Right hindlimb (tissue), 1 donor: ENCODE data around the gene HOMER3.
"Not testable (repeated sequence)": the region's sequence is repeated elsewhere in the genome, so short reads cannot be mapped to it uniquely, and the experiment has no call there.

Experiments used
- DNase-seq: peaks from one replicate; pipeline ENCODE4 v3.0.0-alpha.2; 2018

HOMER3 gene

DNA sequence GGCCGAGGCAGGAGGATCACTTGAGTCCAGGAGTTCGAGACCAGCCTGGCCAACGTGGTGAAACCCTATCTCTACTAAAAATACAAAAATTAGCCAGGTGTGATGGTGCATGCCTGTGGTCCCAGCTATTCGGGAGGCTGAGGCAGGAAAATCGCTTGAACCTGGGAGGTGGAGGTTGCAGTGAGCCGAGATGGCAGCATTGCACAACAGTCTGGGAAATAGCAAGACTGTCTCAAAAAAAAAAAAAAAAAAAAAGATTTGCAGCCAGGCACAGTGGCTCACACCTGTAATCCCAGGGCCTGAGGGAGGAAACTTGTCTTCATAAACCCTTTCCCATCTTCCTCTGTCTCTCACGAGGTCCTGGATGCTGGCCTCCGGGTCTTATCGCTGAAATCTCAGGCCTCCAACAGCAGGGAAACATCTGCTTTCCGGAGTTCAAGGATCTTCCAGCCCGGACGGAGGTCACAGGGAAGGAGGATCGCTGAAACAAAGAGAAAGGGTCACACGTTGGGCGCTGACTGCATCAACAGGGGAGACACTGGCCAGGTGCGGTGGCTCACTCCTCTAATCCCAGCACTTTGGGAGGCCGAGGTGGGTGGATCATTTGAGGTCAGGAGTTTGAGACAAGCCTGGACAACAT, 11.5 kb upstream of the HOMER3 start:
- not testable (repeated sequence) for DNase-seq

DNA sequence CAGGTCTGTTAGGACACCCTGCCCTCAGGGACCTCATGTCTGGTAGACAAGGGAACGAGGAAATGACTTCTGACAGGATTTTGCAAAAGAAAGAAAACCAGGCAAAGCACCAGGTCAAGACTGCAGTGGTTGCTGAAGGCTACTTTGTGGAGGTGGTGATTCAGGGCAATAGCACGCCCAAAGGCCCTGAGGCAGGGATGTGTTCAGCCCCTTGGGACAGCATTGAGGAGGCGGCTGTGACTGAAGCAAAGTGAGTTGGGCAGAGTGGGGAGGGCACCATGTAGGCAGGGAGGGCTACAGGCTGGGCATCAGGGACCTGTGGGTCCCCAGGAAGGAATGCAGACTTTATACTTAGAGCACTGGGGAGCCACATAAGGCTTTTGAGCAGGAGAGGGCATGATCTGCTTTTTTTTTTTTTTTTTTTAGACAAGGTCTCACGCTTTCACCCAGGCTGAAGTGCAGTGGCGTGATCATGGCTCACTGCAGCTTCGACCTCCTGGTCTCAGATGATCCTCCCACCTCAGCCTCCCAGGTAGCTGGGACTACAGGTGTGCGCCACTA, 10.8 kb upstream of the HOMER3 start:
- DNase-seq = no peak

DNA sequence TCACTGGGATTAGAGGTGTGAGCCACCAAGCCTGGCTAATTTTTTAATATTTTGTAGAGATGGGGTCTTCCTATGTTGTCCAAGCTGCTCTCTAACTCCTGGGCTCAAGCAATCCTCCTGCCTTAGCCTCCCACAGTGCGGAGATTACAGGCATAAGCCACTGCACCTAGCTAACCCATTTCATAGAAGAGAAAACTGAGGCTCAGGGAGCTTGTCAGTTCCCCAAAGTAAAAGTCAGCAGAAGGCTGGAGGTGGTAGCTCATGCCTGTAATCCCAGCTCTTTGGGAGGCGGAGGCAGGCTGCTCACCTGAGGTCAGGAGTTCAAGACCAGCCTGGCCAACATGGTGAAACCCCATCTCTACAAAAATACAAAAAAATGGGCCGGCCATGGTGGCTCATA, 8.8 kb upstream of the HOMER3 start:
- no peak for DNase-seq

DNA sequence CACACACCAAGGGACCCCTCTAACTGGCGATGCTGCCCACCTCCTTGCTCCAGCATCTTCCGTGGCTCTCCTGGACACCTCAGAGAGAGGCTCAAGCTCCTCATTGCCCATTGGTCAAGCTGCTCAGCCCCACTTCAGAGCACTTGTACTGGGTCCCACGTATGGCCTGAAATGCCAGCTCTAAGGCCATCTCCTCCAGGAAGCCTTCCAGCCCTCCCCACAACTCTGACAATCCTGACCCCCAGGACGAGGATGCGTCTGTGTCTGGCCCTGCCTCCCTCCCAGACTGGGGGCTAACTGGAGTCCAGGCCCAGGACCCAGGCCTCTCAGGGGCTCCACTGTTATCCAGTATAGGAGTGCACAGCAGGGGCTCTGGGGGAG, 7.9 kb upstream of the HOMER3 start:
- no peak for DNase-seq

DNA sequence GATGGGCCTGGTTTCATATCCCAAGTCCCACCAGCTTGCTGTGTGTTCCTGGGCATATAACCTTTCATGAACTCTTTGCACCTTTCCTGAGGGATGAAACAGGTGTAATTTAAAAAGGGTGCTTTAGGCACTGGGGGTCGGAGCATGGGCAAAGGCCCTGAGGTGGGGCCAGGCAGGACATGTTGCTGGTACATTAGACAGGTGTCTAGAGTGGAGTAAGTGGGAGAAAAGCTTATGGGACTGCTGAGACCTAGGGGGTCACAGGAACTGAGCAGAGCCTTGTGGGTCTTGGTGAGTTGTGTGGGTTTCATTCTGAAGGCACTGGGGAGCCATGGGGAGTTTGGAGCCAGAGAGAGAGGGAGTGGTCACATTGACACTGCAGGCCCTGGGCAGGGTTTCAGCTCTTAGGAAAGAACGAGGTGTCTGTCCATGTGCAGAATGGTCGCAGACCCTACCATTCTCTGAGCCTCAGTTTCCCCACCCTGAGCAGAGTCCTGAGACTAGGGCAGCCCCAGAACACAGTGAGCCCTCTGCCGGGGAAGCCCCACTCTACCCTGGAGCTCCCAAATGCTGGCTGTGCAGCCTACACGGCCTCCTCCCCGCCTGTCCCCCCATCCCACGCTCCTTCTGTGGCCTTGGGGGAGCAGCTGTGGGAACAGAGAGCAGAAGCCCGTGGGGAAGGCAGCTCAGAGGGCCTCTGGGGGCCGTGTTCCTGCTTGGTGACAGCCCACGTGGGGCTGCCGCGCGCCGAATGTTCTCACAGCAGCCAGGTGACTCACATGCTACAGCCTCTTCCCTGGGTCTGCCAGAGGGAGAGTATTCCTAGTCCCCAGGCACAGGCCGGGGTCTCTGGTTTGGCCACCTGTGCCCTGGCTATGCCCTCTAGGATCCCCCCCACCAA, 7.3 kb upstream of the HOMER3 start:
- DNase-seq = no peak

DNA sequence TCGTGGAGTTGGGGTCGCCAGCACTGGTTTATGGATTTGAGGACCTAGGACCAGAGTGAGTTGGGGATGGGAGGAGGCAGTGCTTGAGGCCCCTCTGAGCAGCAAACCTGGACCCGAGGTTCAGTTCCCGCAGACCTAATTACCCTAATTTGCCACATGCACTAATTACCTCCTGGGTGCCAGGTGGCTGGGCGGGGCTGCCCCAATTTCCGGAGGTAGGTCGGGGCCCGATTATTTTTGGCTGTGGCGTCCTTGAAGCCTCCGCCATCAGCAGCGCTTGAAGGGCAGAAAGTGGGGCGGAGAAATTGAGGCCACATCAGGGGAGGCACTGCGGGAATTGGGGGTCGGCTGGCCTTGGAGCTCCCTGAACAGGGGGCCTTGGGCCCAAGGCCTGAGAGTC, 5.9 kb upstream of the HOMER3 start:
- no peak for DNase-seq

DNA sequence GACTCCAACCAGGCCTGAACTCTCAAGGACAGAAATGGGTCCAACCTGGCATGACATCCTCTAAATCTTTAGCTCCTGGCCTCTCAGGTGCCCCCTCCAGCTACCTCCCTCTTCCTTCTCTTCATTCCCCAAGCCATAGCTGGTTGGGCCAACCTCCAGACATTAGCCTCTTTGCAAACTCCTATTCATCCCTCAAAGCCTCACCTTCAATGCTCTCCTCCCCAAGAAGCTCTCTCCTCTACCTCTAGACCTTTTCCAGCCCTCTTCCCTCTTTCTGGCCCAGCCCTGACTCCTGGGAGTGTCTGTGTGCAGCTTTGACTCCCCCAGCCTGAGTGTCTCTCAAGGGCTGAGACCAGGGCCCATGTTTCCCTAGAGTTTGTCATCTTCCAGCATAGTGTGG, 5.3 kb upstream of the HOMER3 start:
- DNase-seq = no peak

DNA sequence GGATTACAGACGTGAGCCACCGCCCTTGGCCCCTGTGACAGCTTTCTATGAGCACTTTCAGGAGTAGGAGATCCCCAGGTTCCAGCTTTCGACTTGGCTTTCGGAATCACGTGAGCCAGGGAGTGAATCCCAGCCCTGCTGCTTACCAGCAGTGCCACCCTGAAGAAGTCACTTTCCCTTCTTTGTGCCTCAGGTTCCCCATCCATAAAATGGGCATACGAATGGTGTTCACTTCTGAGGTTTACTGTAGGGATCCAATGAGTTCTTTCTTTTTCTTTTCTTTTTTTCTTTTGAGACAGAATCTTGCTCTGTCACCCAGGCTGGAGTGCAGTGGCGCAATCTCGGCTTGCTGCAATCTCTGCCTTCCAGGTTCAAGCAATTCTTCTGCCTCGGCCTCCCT, 4.3 kb upstream of the HOMER3 start:
- no peak for DNase-seq

DNA sequence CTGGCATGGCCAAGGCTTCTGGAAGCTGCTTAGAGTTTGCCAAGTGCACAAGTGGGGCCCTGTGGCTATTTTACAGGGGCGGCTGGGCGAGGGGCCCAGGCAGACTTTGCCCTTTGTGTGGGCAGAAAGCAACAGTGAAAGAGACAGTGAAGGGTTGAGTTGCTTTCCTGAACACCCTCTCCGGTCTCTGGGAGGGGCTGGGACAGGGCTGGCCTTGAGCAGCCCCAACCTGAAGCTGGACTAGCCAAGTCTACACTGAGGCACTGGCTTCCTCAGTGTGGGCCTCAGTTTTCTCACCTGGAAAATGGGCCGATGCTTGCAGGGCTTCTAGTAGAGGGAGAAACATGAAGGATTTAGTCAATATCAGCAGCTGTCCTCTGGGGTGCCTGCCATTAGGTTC, 2.4 kb upstream of the HOMER3 start:
- DNase-seq = no peak

DNA sequence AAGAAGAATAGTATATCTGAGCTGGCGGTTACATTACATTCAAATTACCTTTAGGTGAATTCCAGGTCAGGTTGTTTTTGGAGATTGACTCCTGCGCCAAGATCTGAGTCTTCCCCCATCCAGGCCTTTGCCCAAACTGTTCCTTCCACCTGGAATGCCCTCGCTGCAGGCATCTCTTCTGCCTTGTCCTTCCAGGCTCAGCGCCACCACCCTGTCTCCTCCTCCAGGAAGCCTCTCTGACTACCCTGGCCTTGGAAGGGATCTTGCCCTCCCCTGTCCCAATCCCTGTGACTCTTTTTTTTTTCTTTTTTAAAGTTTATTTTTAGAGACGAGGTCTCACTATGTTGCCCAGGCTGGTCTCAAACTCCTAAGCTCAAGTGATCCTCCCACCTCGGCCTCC, 1.7 kb upstream of the HOMER3 start:
- DNase-seq = no peak

DNA sequence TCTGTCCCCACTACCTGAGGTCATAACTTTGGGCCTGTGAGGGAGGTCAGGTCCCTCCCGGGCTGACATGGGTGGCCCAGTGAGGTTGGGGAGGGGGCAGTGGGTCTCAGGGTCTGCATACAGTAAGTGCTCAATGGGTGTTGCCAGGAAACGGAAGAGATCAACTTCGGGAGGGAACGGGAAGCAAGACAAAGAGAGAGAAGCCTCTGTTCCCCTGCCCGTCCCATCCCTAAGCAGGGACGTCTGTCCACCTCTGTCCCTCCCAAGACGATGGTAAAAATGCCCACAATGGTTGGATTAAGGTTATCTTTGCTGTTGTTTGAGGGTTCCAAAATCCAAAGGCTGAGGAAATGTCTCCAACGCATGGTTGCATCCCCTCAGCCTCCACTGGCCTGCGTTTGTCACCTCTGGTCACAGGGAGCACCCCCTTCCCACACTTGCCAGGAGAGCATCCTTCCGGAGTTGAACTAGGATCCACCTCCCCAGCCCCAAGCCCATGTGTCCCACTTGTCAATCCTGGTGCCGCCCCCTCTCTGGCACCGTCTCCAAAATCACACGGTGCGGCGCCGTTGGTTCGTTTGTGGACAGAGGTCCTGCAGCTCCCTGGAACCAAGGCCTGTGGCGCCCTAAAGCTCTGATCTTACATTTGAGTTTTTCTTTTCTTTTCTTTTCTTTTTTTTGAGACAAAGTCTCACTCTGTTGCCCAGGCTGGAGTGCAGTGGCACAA, 774 bp upstream of the HOMER3 start:
- DNase-seq = no peak

DNA sequence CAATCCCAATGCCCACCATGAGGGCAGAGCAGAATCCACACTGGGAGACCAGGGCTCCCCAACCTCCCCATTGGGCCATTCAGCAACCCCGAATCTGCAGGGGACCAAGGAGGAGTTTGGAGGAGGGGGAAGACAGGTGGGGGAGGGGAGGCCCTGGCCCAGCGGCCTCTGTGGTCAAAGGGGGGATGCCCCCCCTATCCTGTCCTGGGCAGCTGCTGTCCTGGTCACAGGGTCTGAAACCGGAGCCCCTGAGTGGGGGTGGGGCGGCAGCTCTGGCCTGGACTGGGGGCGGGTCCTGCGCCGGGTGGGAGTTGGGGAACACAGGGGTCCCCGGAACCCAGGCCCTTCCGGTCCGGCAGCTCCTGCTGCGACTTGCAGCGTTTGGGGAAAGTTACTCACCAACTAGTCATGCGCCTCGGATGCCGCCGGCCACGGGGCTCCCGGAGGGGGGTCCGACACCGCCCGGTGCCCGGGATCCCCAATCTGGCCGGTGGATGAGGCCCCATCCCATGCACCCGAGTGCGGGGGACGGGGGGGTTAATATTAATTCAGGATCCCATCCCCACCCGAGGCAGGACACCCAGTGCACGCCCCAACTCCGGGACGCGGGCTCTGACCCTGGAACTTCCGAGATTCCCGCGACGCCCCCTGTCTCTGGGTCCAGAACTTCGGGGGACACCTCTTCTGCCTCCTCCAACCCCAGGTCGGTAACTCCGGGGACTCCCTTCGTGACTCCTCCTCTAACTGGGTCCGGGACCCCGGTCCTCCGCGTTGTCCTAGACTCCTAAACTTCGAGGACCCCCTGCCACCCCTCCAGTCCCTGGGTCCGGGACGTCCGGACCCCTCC, 872 bp downstream of the HOMER3 start:
- DNase-seq = peak; percentile 79

DNA sequence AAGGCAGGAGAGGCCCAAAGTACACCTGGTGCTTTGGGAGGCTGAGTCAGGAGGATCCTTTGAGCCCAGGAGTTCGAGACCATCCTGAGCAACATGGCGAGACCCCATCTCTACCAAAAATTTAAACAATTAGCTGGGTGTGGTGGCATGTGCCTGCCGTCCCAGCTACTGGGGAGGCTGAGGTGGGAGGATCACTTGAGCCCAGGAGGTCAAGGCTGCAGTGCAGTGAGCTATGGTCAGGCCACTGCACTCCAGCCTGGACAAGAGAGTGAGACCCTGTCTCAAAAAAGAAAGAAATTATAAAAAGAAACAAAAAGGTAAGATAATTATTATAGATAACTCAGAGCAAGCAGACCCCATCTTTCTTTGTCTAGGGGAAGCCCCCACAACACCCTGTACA, 1.9 kb downstream of the HOMER3 start:
- no peak for DNase-seq

DNA sequence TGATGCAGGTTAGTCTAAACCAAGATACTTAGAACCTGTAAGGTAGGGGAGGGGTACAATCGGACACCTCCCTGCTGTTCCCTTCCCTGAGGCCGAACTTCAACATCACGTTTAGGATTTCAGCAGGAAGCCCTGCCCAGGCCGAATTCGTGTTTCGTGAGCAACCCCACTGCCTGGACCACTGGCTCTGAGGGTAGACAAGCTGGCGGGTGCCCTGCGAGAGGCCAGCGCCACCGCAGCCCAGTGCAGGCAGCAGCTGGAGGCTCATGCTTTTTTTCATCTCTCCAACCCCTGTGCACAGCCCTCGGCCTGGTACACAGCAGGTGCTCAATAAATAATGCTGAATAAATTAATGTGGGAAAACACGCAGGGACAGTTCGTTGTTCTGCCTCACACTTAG, 7.7 kb downstream of the HOMER3 start:
- DNase-seq = no peak

DNA sequence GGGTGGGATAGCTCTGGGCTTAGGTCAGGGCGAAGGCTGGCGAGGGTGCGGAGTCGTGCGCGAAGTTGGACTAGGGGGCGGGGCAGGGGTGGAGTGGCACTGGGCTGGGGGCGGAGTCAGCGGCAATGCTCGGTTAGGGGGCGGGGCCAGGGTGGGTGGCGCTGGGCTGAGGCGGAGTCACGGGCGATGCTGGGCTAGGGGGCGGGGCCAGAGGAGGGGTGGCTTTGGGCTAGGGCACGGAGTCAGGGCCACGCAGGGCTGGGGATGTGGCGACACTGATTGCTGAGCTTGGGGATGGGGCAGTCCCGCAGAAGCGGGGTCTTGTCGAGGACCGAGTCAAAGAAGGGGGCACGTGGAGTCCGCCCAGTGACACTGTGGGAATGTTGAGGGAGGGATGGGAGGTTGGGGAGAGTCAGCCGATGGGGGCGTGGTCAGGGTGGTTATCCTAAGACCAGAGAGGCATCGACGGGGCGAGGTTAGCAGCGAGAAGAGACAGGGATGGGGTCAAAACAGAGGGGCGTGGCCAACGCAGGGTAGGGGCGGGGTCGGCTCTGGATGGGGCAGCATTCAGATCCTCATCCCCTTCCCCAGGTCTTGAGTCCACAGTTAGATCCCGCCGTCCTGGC, 8.7 kb downstream of the HOMER3 start:
- peak; percentile 73 for DNase-seq

DNA sequence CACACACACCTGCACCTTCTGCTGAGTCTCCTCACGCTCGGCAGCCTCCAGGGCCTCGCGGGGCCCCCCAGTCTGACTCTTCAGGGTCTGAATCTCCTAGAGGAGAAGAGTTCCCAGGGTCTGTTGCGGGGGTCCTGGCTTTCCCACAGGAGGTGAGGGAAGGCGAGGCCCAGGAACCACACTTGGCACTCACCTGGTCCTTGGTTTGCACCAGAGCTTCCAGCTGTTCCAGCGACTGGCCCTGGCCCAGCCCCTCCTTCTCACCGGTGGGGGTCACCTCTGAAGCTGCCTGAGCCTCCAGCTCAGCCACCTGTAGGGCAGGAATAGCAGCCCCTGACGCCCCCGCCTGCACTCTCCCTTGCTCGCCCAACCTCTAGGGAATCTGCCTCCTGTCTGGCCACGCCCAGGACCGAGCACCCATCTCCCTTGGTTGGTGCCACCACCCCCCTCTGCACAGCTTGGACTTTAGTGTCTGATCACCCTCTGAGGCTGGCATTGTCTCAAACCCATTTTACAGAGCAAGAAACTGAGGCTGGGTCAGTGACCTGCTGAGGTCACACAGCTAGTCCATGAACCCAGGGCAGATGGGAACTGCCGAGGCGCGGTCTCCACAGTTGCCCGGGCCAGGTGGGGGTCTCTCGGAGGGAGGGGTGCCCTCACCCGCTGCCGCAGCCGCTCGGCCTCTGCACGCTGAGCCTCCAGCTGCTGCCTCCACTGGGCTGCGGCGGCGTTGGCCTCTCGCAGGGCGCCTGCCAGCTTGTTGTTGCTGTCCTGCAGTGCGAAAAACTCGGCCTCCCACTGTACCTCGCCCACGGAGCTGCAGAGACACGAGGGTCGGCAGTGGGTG, 9.5 kb downstream of the HOMER3 start:
- no peak for DNase-seq

DNA sequence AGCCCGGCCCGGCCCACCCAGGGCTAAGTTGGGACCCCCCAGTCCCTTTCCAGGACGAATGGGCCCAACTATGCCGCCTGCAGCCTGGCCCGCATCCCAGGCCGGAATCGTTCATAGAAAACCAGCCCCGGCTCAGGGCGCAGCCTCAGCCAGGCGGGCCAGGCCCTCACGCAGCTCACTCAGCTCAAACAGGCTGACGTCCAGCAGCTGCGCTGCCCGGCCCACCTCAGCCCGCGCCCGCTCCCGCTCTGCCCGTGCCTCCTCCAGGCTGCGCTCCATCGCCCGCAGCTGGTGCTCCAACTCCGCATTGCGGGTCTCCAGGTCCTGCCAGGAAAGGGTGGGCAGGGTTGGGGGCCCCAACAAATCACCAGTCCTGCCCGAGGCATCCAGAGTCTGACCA, 11.7 kb downstream of the HOMER3 start:
- DNase-seq = no peak

DNA sequence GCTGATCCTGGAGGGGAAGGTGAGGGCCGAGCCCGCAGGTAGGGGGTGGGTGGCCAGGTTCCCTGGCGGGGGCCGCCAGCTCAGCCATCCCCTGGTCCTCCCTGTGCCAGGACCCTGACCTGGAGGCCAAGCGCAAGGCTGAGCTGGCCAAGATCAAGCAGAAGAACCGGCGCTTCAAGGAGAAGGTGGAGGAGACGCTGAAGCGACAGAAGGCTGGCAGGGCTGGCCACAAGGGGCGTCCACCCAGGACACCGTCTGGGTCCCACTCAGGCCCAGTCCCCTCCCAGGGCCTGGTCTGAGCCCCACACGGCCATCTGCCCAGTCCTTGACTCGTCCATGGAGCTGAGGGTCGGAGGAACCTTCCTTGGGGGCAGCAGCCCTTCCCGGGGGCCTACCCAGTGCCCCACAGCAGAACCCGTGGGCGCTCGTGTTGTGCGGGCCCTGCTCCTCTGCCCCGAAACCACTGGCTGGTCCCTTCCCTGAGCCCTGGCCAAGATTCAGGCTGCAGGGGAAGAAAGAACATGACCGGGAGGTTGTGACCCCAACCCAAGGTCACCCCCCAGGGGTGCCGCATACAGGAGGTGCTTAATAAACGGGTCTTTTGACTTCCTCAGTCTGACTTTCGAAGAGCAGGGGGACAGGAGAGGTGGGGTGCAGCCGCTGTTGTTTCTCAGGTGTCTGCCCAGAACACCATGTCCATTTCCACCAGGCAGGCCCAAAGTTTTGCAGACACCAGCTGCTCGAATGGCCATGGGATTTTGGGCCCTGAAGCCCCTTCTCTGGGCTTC, 12.8 kb downstream of the HOMER3 start:
- no peak for DNase-seq

DNA sequence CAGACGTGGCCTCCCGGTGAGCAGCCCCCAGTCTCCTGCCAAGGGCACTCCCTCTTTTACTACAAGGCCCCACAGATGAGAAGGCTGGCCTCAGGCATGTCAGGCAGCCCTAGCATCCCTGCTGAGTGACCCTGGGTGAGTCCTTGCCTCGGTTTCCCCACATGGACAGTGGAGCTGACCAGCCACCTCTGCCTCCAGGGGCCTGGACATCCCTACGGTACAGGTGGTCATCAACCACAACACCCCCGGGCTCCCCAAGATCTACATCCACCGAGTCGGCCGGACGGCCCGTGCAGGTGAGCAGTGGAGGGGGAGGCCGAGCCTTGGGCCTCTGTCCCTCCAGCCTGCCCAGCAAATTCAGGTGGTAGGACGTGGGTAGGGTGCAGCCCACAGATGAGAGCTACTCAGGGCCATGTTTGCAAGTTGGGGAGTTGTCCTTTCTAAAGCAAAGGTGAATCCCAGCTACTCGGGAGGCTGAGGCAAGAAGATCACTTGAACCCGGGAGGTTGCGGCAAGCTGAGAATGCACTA, 16.3 kb downstream of the HOMER3 start:
- no peak for DNase-seq
